ENCODE data around the gene HS2ST1. TPM values are rescaled to one million over a fixed set of nuclear protein-coding genes. Genes with fewer than 3 reads are reported as not detected.

The HS2ST1 gene
- polyA plus RNA-seq (2011; rRNA removed) (26.7 and 27.2 TPM in 2 replicates), polyA plus RNA-seq (2017; fragmentation: RNase III; extraction: RNeasy Plus Mini Kit Qiagen cat#74134 plus additional on column Dnase treatment) (13.5 to 15.7 TPM (median 15.3 TPM) in 3 replicates), polyA minus RNA-seq (2011; rRNA and poly(A)+ RNA removed) (9.2 and 12.9 TPM in 2 replicates)
- 3.9 and 4.6 TPM in 2 replicates for polyA plus RNA-seq (2012; cell fraction: cytosol; rRNA removed)
- polyA plus RNA-seq (2012; cell fraction: nucleus; rRNA removed) = 1.5 and 2.4 TPM in 2 replicates

DNA sequence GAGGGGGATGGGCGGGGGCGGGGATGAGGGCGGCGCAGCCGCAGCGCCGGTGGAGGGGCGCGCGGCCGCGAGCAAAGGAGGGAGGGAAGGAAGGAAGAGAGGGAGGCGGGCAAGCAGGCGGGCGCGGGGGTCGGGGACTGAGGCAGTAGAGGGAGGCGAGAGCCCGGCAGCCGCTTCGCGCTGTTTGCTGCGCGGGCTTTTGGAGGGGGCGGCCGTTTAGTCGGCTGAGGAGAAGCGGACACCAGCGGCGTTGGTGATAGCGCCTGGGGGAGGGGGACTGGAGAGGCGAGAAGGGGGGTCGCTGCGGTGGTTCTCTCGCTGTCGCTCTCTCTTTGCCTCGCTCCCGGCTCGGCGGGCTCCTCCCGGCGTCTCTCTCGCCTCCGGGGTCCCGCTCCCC lies at the start of gene HS2ST1:
Gene HS2ST1 (plus strand): TSS at position 35 of the 397 bp plus-strand sequence.
- Histone ChIP-seq H3K4me2 (peak within 1 kb of the TSS; percentile 99), H3K9me3 (no peaks in the 10 kb centered on the region), H3K27ac (peak within 1 kb of the TSS; percentile 92 to 96), H3K4me1 (peaks cover 16% of the 10 kb centered on the region), H3K4me3 (peak within 1 kb of the TSS; percentile 93)
- FAIRE-seq (no peak), DNase-seq (ENCODE audit: low read depth in 1 of 2, low spot score in 1 of 2) (peak in 1 of 2 experiments; percentile 17), ATAC-seq (peak; percentile 64 to 83)
- CTCF ChIA-PET = interaction anchor here (0.6 kb wide), 1 partner anchor 112 kb away, joined by 3 read pairs; no protein-coding TSS in a partner anchor
- TF ChIP-seq POLR2A (IDR thresholded peaks at IDR 0.05; ENCODE audit: low read length) (peak; percentile 52), PHF8 (IDR thresholded peaks at IDR 0.05; ENCODE audit: borderline replicate concordance, low read depth) (peak; percentile 35; the same call in 1 of the 2 replicates), MAZ (IDR thresholded peaks at IDR 0.05; ENCODE audit: borderline replicate concordance, low read depth, low read length) (no peak)
- TF ChIP-seq, protein P1, sequence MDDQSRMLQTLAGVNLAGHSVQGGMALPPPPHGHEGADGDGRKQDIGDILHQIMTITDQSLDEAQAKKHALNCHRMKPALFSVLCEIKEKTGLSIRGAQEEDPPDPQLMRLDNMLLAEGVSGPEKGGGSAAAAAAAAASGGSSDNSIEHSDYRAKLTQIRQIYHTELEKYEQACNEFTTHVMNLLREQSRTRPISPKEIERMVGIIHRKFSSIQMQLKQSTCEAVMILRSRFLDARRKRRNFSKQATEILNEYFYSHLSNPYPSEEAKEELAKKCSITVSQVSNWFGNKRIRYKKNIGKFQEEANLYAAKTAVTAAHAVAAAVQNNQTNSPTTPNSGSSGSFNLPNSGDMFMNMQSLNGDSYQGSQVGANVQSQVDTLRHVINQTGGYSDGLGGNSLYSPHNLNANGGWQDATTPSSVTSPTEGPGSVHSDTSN (IDR thresholded peaks at IDR 0.05) = no peak
- WGBS (ENCODE audit: missing lambda C conversion rate) = 3% methylated on average over 11 of the region's 45 CpGs
- POLR2A ChIA-PET = interaction anchor here (0.6 to 1.0 kb wide), 12 partner anchors 10 to 949 kb away, joined by 3 to 6 read pairs (median 3); no protein-coding TSS in a partner anchor

- no peaks in the 10 kb centered on the region for H3K9me3 ChIP-seq
- DNase-seq (ENCODE audit: low read depth in 1 of 2, low spot score in 1 of 2) (no peak), FAIRE-seq (no peak), ATAC-seq (no peak)
- no peak overlapping the region for H3K27ac ChIP-seq
- WGBS (ENCODE audit: missing lambda C conversion rate) = 64% methylated on average over 6 of the region's 6 CpGs
- H3K4me3 ChIP-seq = no peak overlapping the region
- H3K4me1 ChIP-seq = peaks cover 18% of the 10 kb centered on the region; the same call in 2 of the 3 replicates
- no peak for TF ChIP-seq ZC3H11A (IDR thresholded peaks at IDR 0.05)
- TF ChIP-seq TP53 (CRISPR knock-in tag; IDR thresholded peaks at IDR 0.05) = no peak
- TF ChIP-seq ZNF302 (CRISPR knock-in tag; IDR thresholded peaks at IDR 0.05) = no peak
- no peak for TF ChIP-seq HOXB13 (CRISPR knock-in tag; IDR thresholded peaks at IDR 0.05; ENCODE audit: low read depth)
- TF ChIP-seq FOSL2 (IDR thresholded peaks at IDR 0.05) = no peak
- no peak for TF ChIP-seq FOSL2 (CRISPR knock-in tag; IDR thresholded peaks at IDR 0.05)
- TF ChIP-seq, protein P2, sequence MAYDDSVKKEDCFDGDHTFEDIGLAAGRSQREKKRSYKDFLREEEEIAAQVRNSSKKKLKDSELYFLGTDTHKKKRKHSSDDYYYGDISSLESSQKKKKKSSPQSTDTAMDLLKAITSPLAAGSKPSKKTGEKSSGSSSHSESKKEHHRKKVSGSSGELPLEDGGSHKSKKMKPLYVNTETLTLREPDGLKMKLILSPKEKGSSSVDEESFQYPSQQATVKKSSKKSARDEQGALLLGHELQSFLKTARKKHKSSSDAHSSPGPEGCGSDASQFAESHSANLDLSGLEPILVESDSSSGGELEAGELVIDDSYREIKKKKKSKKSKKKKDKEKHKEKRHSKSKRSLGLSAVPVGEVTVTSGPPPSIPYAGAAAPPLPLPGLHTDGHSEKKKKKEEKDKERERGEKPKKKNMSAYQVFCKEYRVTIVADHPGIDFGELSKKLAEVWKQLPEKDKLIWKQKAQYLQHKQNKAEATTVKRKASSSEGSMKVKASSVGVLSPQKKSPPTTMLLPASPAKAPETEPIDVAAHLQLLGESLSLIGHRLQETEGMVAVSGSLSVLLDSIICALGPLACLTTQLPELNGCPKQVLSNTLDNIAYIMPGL (CRISPR knock-in tag; IDR thresholded peaks at IDR 0.05; ENCODE audit: borderline replicate concordance) = no peak
- TF ChIP-seq, protein P3, sequence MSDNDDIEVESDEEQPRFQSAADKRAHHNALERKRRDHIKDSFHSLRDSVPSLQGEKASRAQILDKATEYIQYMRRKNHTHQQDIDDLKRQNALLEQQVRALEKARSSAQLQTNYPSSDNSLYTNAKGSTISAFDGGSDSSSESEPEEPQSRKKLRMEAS (IDR thresholded peaks at IDR 0.05) = no peak
- TF ChIP-seq RARB (CRISPR knock-in tag; IDR thresholded peaks at IDR 0.05) = no peak
- TF ChIP-seq CHD2 (IDR thresholded peaks at IDR 0.05; ENCODE audit: low read length, partially characterized antibody) = no peak
- no peak for TF ChIP-seq POLR2AphosphoS2 (conservative IDR thresholded peaks at IDR 0.05; ENCODE audit: low read length)
- TF ChIP-seq MAFK (IDR thresholded peaks at IDR 0.05; ENCODE audit: partially characterized antibody) = no peak
- TF ChIP-seq RFX5 (IDR thresholded peaks at IDR 0.05) = no peak
- no peak for TF ChIP-seq ESRRA (IDR thresholded peaks at IDR 0.05; ENCODE audit: borderline replicate concordance, low read length)
- TF ChIP-seq, protein P4, sequence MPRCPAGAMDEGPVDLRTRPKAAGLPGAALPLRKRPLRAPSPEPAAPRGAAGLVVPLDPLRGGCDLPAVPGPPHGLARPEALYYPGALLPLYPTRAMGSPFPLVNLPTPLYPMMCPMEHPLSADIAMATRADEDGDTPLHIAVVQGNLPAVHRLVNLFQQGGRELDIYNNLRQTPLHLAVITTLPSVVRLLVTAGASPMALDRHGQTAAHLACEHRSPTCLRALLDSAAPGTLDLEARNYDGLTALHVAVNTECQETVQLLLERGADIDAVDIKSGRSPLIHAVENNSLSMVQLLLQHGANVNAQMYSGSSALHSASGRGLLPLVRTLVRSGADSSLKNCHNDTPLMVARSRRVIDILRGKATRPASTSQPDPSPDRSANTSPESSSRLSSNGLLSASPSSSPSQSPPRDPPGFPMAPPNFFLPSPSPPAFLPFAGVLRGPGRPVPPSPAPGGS (IDR thresholded peaks at IDR 0.05) = no peak
- TF ChIP-seq ZFP36 (IDR thresholded peaks at IDR 0.05; ENCODE audit: borderline replicate concordance, partially characterized antibody) = no peak
- TF ChIP-seq SREBF2 (IDR thresholded peaks at IDR 0.05) = no peak
- TF ChIP-seq RCOR1 (IDR thresholded peaks at IDR 0.05; ENCODE audit: low read depth, low read length) = no peak
- no peak for TF ChIP-seq CTCF (IDR thresholded peaks at IDR 0.05)
- TF ChIP-seq, protein P5, sequence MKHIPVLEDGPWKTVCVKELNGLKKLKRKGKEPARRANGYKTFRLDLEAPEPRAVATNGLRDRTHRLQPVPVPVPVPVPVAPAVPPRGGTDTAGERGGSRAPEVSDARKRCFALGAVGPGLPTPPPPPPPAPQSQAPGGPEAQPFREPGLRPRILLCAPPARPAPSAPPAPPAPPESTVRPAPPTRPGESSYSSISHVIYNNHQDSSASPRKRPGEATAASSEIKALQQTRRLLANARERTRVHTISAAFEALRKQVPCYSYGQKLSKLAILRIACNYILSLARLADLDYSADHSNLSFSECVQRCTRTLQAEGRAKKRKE (CRISPR knock-in tag; IDR thresholded peaks at IDR 0.05; ENCODE audit: low read depth) = no peak
- ChIA-PET POLR2A (no interaction called here), CTCF (interaction anchor here (0.6 kb wide), 1 partner anchor 185 kb away, joined by 4 read pairs; no protein-coding TSS in a partner anchor)
- H3K4me2 ChIP-seq = no peak overlapping the region
These were observed 48.3 kb upstream of the HS2ST1 start for GRCh38 chr1:86865973-86866637.
